ENCODE measurements around the gene KDM4E. TPM values are rescaled to one million over a fixed set of nuclear protein-coding genes. Genes with fewer than 3 reads are reported as not detected.

Gene KDM4E
- polyA plus RNA-seq, 1 of the 3 experiments (the other 2 are of a cell fraction) = 0.02 TPM

DNA sequence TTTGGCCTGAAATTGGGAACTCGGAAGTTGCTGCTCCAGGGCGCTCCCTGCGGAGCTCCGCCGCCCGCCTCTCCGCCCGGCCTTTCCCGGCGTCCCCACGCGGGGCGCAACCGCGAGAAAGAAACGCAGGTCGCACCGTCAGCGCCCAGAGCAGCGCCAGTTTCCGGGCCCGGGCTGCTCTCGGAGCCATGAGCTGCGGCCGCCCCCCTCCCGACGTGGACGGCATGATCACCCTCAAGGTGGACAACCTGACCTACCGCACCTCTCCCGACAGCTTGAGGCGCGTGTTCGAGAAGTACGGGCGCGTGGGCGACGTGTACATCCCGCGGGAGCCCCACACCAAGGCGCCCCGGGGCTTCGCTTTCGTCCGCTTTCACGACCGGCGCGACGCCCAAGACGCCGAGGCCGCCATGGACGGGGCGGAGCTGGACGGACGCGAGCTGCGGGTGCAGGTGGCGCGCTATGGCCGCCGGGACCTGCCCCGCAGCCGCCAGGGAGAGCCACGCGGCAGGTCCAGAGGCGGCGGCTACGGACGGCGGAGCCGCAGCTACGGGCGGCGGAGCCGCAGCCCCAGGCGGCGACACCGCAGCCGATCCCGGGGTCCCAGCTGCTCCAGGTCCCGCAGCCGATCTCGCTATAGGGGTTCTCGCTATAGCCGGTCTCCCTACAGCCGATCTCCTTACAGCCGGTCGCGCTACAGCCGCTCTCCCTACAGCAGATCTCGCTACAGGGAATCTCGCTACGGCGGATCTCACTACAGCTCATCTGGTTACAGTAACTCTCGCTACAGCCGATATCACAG, 42.2 kb downstream of the KDM4E start (continued):
- TF ChIP-seq, protein P1, sequence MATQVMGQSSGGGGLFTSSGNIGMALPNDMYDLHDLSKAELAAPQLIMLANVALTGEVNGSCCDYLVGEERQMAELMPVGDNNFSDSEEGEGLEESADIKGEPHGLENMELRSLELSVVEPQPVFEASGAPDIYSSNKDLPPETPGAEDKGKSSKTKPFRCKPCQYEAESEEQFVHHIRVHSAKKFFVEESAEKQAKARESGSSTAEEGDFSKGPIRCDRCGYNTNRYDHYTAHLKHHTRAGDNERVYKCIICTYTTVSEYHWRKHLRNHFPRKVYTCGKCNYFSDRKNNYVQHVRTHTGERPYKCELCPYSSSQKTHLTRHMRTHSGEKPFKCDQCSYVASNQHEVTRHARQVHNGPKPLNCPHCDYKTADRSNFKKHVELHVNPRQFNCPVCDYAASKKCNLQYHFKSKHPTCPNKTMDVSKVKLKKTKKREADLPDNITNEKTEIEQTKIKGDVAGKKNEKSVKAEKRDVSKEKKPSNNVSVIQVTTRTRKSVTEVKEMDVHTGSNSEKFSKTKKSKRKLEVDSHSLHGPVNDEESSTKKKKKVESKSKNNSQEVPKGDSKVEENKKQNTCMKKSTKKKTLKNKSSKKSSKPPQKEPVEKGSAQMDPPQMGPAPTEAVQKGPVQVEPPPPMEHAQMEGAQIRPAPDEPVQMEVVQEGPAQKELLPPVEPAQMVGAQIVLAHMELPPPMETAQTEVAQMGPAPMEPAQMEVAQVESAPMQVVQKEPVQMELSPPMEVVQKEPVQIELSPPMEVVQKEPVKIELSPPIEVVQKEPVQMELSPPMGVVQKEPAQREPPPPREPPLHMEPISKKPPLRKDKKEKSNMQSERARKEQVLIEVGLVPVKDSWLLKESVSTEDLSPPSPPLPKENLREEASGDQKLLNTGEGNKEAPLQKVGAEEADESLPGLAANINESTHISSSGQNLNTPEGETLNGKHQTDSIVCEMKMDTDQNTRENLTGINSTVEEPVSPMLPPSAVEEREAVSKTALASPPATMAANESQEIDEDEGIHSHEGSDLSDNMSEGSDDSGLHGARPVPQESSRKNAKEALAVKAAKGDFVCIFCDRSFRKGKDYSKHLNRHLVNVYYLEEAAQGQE (IDR thresholded peaks at IDR 0.05; ENCODE audit: low read depth, low read length) = 0 out of 2 replicates have a peak, but pooled peaks have one; percentile 14
- TF ChIP-seq SMC3 (IDR thresholded peaks at IDR 0.05; ENCODE audit: low read depth, low read length) (no peak), MXI1 (IDR thresholded peaks at IDR 0.05; ENCODE audit: low read depth, low read length) (peak; percentile 68), NRF1 (IDR thresholded peaks at IDR 0.05; ENCODE audit: low read depth, low read length) (no peak), FOXM1 (IDR thresholded peaks at IDR 0.05; ENCODE audit: low read depth) (no peak), RFX5 (IDR thresholded peaks at IDR 0.05; ENCODE audit: low read length) (no peak), FOSL2 (IDR thresholded peaks at IDR 0.05; ENCODE audit: borderline replicate concordance, low read depth) (no peak), GABPA (IDR thresholded peaks at IDR 0.05; ENCODE audit: low read depth) (no peak; the same call in none of the 2 replicates), TEAD4 (IDR thresholded peaks at IDR 0.05; ENCODE audit: borderline replicate concordance, insufficient read depth) (no peak), RXRA (IDR thresholded peaks at IDR 0.05; ENCODE audit: borderline replicate concordance, low read depth) (no peak), YY1 (IDR thresholded peaks at IDR 0.05; ENCODE audit: low read depth) (peak; percentile 86), GATA2 (CRISPR knock-in tag; IDR thresholded peaks at IDR 0.05) (0 out of 2 replicates have a peak, but pooled peaks have one; percentile 18), EZH2phosphoT487 (IDR thresholded peaks at IDR 0.05; ENCODE audit: borderline replicate concordance, low read depth) (no peak), NFIC (IDR thresholded peaks at IDR 0.05; ENCODE audit: borderline replicate concordance) (no peak), TCF12 (IDR thresholded peaks at IDR 0.05) (0 out of 2 replicates have a peak, but pooled peaks have one; percentile 23), FOXJ3 (CRISPR knock-in tag; IDR thresholded peaks at IDR 0.05) (peak; percentile 42; the same call in 1 of the 2 replicates)
- TF ChIP-seq, protein P2, sequence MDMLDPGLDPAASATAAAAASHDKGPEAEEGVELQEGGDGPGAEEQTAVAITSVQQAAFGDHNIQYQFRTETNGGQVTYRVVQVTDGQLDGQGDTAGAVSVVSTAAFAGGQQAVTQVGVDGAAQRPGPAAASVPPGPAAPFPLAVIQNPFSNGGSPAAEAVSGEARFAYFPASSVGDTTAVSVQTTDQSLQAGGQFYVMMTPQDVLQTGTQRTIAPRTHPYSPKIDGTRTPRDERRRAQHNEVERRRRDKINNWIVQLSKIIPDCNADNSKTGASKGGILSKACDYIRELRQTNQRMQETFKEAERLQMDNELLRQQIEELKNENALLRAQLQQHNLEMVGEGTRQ (IDR thresholded peaks at IDR 0.05; ENCODE audit: borderline replicate concordance, low read depth, low read length) = no peak
- TF ChIP-seq, protein P3, sequence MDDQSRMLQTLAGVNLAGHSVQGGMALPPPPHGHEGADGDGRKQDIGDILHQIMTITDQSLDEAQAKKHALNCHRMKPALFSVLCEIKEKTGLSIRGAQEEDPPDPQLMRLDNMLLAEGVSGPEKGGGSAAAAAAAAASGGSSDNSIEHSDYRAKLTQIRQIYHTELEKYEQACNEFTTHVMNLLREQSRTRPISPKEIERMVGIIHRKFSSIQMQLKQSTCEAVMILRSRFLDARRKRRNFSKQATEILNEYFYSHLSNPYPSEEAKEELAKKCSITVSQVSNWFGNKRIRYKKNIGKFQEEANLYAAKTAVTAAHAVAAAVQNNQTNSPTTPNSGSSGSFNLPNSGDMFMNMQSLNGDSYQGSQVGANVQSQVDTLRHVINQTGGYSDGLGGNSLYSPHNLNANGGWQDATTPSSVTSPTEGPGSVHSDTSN (IDR thresholded peaks at IDR 0.05) = no peak
- TF ChIP-seq, protein P4, sequence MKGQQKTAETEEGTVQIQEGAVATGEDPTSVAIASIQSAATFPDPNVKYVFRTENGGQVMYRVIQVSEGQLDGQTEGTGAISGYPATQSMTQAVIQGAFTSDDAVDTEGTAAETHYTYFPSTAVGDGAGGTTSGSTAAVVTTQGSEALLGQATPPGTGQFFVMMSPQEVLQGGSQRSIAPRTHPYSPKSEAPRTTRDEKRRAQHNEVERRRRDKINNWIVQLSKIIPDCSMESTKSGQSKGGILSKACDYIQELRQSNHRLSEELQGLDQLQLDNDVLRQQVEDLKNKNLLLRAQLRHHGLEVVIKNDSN (IDR thresholded peaks at IDR 0.05; ENCODE audit: borderline replicate concordance, low read depth) = no peak

Measured in SK-N-SH (cell line).